Measurements from ENCODE around the gene CCDC149.

The CCDC149 gene

GRCh38 chr4:24849756-24850155 lies 63.1 kb downstream of the CCDC149 start:
- TF ChIP-seq CTCF (IDR thresholded peaks at IDR 0.05; ENCODE audit: insufficient read depth, low read length, poor library complexity, severe bottlenecking) (no peak), EZH2phosphoT487 (conservative IDR thresholded peaks at IDR 0.05; ENCODE audit: low read length) (no peak)
- no peaks in the 10 kb centered on the region for H3K36me3 ChIP-seq (ENCODE audit: low read length)
- H3K4me2 ChIP-seq (ENCODE audit: low read depth, low read length, poor library complexity, severe bottlenecking): no peak overlapping the region
- no peaks in the 10 kb centered on the region; the same call in 1 of the 2 replicates for H3K27me3 ChIP-seq (ENCODE audit: low read length)
- no peaks in the 10 kb centered on the region for H3K9me2 ChIP-seq (replicated peaks; ENCODE audit: insufficient read depth, low read length)
- H3K79me2 ChIP-seq (ENCODE audit: insufficient read depth, low read length): no peaks in the 10 kb centered on the region
- H3K4me3 ChIP-seq (ENCODE audit: insufficient read depth, low read length, poor library complexity, severe bottlenecking): no peak overlapping the region
- no peaks in the 10 kb centered on the region for H3F3A ChIP-seq (ENCODE audit: insufficient read depth)
- no peaks in the 10 kb centered on the region for H3K9me3 ChIP-seq (ENCODE audit: insufficient read depth, low read length)
- H2AFZ ChIP-seq (ENCODE audit: low read depth, low read length, severe bottlenecking): no peak overlapping the region
- H3K27ac ChIP-seq (ENCODE audit: low read depth, low read length): no peak overlapping the region
- H4K20me1 ChIP-seq (ENCODE audit: low read depth, low read length): no peaks in the 10 kb centered on the region
- H3K9ac ChIP-seq (ENCODE audit: low read length): no peak overlapping the region

GRCh38 chr4:24849351-24849750 lies 63.5 kb downstream of the CCDC149 start:
- H3K79me2 ChIP-seq (ENCODE audit: insufficient read depth, low read length): no peaks in the 10 kb centered on the region
- no peak overlapping the region for H2AFZ ChIP-seq (ENCODE audit: low read depth, low read length, severe bottlenecking)
- no peak overlapping the region for H3K9ac ChIP-seq (ENCODE audit: low read length)
- no peaks in the 10 kb centered on the region for H4K20me1 ChIP-seq (ENCODE audit: low read depth, low read length)
- H3K9me2 ChIP-seq (replicated peaks; ENCODE audit: insufficient read depth, low read length): no peaks in the 10 kb centered on the region
- no peaks in the 10 kb centered on the region; the same call in 1 of the 2 replicates for H3K27me3 ChIP-seq (ENCODE audit: low read length)
- H3F3A ChIP-seq (ENCODE audit: insufficient read depth): no peaks in the 10 kb centered on the region
- no peak overlapping the region for H3K4me2 ChIP-seq (ENCODE audit: low read depth, low read length, poor library complexity, severe bottlenecking)
- no peak overlapping the region for H3K4me3 ChIP-seq (ENCODE audit: insufficient read depth, low read length, poor library complexity, severe bottlenecking)
- no peak for TF ChIP-seq EZH2phosphoT487 (conservative IDR thresholded peaks at IDR 0.05; ENCODE audit: low read length)
- no peak for TF ChIP-seq CTCF (IDR thresholded peaks at IDR 0.05; ENCODE audit: insufficient read depth, low read length, poor library complexity, severe bottlenecking)
- H3K27ac ChIP-seq (ENCODE audit: low read depth, low read length): no peak overlapping the region
- H3K36me3 ChIP-seq (ENCODE audit: low read length): no peaks in the 10 kb centered on the region
- H3K9me3 ChIP-seq (ENCODE audit: insufficient read depth, low read length): no peaks in the 10 kb centered on the region

- TF ChIP-seq CTCF (IDR thresholded peaks at IDR 0.05; ENCODE audit: insufficient read depth, low read length, poor library complexity, severe bottlenecking) (no peak), EZH2phosphoT487 (conservative IDR thresholded peaks at IDR 0.05; ENCODE audit: low read length) (no peak)
- H3K27ac ChIP-seq (ENCODE audit: low read depth, low read length): no peak overlapping the region
- H2AFZ ChIP-seq (ENCODE audit: low read depth, low read length, severe bottlenecking): no peak overlapping the region
- H3F3A ChIP-seq (ENCODE audit: insufficient read depth): no peaks in the 10 kb centered on the region
- H3K9me2 ChIP-seq (replicated peaks; ENCODE audit: insufficient read depth, low read length): no peaks in the 10 kb centered on the region
- no peaks in the 10 kb centered on the region for H3K27me3 ChIP-seq (ENCODE audit: low read length)
- H3K9ac ChIP-seq (ENCODE audit: low read length): no peak overlapping the region
- no peaks in the 10 kb centered on the region for H3K79me2 ChIP-seq (ENCODE audit: insufficient read depth, low read length)
- H3K36me3 ChIP-seq (ENCODE audit: low read length): no peaks in the 10 kb centered on the region
- H3K4me3 ChIP-seq (ENCODE audit: insufficient read depth, low read length, poor library complexity, severe bottlenecking): no peak overlapping the region
- no peaks in the 10 kb centered on the region for H3K9me3 ChIP-seq (ENCODE audit: insufficient read depth, low read length)
- H3K4me2 ChIP-seq (ENCODE audit: low read depth, low read length, poor library complexity, severe bottlenecking): no peak overlapping the region
- H4K20me1 ChIP-seq (ENCODE audit: low read depth, low read length): no peaks in the 10 kb centered on the region
Measured at GRCh38 chr4:24846716-24847115, 66.1 kb downstream of the CCDC149 start.

Data from SU-DHL-6 (cell line).